ENCODE data around the gene TTC23L.

GRCh38 chr5:34844999-34845398, 6.0 kb downstream of the TTC23L start:
- TF ChIP-seq, protein P1, sequence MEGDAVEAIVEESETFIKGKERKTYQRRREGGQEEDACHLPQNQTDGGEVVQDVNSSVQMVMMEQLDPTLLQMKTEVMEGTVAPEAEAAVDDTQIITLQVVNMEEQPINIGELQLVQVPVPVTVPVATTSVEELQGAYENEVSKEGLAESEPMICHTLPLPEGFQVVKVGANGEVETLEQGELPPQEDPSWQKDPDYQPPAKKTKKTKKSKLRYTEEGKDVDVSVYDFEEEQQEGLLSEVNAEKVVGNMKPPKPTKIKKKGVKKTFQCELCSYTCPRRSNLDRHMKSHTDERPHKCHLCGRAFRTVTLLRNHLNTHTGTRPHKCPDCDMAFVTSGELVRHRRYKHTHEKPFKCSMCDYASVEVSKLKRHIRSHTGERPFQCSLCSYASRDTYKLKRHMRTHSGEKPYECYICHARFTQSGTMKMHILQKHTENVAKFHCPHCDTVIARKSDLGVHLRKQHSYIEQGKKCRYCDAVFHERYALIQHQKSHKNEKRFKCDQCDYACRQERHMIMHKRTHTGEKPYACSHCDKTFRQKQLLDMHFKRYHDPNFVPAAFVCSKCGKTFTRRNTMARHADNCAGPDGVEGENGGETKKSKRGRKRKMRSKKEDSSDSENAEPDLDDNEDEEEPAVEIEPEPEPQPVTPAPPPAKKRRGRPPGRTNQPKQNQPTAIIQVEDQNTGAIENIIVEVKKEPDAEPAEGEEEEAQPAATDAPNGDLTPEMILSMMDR (IDR thresholded peaks at IDR 0.05; ENCODE audit: low read depth, low read length), result no peak
- no peak for TF ChIP-seq EZH2phosphoT487 (IDR thresholded peaks at IDR 0.05; ENCODE audit: low read depth)
